HG02840 (cell line): ENCODE data around the gene PEX14.

Experiments used
- ATAC-seq: cut with Tn5 transposase; IDR thresholded peaks from one replicate; pipeline ENCODE4 v1.9.1; 2021; ENCODE audit warnings: mild to moderate bottlenecking, moderate library complexity, moderate number of reproducible peaks; ENCODE audit not compliant: unreplicated experiment, low FRiP score

PEX14 gene

DNA sequence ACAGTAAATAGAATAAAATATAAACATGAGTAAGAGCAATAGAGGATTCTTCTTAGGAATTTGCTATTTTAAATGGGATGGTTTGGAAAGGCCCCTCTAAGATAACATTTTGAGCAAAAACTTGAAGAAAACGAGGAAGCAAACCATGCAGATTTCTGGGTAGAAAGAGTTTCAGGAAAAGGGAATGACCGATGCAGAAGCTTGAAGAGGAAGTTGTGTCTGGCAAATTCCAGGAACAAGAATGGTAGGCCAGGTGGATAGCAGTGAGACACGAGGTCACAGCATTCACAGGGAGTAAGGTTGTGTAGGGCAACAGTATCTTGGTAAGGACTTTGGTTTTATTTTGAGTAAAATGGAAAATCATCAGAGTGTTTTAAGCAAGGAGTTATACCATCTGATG is 108.9 kb downstream of the PEX14 start:
- no peak for ATAC-seq

DNA sequence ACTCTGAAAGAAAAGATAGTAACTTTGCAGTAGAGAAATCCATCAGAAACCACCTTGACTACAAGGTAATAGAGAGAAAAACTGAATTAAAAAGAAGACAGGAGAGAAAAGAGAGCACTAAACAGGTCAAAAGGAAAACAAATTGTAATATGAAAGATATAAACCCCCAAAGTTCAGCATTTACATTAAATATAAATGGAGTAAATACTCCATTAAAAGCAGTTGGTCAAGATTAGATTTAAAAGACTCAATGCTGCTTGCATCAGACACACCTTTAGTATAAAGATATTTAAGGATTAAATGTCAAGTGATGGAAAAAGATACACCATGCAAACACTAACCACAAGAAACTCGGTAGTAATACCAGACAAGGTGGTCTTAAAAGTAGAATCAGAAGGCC is 110.5 kb downstream of the PEX14 start:
- ATAC-seq = no peak

DNA sequence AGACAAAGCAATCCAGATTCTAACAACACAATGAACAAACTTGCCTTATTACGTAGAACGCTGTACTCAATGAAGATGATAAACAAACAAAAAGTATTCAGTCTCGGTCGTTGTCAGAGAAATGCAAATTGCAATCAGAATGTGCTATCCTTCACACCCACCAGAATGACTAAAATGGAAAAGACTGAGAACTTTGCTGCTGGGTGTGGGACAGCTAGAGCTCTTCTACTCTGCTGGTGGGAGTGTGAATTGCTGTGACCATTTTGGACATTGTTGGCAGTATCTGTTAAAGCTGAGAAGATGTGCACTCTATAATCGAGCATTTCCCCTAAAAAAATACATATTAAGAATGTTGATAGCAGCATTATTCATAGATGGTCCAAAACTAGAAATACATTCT is 111.4 kb downstream of the PEX14 start:
- no peak for ATAC-seq

DNA sequence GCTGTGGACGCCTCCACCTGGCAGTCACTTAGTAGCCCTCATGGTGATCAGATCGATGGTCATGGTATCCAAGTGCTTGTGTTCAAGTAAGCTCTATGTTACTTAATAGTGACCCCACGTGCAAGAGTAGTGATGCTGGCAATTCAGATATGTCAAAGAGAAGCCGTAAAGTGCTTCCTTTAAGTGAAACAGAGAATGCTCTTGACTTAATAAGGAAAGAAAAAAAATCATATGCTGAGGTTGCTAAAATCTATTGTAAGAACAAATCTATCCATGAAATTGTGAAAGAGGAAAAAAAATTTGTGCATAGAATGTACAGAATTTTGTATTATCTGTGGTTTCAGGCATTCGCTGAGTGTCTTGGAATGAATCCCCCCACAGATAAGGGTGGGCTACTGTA is 113.9 kb downstream of the PEX14 start:
- no peak for ATAC-seq

DNA sequence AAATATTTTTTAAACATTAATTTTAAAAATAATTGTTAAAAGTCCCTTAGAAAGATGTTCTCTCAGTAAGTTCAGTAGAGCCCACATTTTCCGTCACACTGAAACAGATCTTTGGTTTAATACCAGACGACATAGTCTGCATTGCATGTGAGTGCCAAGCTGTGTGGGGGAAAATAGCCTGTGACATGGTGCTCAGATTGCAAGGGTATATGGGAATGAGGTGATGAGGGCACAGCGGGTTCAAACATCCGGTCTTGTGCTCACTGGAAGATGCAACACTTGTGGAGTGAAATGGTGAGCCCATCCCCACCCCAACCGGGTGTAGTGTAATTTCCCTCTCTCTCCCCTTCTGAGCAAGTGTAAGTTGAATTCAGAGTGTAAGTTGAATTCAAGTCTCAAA is 114.3 kb downstream of the PEX14 start:
- ATAC-seq = no peak

DNA sequence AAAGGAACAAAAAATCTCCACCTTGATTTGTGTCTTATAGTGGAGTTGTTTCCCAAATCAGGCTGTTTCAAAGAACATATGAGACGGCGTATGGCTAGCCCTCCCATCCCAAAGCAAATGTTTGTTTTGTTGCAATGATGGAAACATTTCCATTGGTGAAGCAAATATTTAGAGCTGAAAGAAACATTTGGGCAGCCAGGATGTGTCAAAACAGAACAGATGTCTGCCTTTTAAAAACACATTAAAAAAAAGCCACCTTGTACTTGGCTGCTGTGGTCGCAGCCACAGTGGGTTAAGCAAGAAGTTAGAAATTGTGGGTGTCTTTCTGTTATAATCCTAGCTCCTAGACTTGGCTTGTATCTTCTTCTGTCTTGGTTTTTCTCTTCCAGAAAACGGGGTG is 116.3 kb downstream of the PEX14 start:
- no peak for ATAC-seq

DNA sequence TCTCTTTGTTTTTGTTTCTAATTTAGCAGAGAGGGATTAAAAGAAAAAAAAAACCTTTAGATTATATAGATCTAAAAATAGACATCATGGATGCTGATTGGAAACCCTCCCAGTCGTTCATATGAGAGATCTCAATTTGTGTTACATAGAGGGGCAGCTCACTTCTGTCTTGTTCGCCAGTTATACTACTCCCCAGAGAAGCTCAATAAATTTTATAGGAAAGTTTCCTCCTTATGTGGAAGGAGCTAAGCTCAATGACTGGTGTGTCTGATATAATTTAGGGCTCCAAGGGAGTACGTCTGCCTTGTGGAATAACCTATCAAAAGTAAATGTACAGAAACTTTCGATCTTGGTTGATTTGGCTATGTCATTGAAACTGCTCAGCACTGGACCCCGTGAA is 117.6 kb downstream of the PEX14 start:
- ATAC-seq = no peak

DNA sequence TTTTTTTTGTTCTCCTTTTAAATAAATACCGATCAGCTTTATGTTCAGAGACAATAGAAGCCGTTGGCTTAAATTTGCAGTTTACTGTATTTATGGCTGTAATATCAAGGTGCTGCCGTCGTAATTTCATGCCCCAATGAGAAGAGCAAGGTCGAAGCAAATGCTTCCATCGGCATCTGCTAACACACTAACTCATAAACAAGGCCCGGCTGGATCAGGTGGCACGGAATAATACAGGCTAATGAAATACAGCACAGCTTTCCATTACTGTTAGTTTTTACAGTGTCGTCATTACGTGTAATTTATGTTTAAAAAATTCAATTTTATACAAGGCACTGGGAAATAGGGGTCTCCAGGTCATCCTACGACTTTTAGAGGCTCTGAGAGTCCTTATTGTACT is 119.0 kb downstream of the PEX14 start:
- ATAC-seq = no peak

DNA sequence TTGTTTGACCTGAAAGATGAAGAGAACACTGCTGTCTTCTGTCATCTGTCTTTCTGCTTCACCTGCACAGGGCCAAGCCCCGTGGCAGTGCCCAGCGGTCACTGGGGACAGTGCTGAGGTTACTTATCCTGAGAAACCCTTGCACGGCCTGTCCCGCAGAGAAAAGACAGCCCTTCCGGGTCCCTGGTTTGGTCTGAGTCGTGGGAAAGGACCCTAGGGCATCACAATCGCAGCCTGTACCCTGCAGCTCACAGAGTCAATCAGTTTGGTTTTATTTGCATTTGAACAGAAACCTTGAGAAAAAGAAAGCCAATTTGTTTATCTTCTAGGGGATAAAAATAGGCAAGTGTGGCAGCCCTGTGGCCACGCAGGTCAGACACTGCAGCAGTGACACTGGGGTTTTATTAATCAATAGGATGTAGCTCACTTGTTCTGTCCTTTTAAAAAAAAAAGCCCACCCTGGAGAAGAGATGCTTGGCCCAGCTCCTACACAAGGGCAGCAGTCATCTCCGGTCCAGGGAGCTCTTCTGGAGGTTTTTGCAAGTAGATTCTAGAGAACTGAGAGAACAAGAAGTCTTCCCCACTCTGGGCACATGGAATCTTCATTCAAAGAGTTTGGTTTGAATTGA is 120.0 kb downstream of the PEX14 start:
- ATAC-seq = no peak

DNA sequence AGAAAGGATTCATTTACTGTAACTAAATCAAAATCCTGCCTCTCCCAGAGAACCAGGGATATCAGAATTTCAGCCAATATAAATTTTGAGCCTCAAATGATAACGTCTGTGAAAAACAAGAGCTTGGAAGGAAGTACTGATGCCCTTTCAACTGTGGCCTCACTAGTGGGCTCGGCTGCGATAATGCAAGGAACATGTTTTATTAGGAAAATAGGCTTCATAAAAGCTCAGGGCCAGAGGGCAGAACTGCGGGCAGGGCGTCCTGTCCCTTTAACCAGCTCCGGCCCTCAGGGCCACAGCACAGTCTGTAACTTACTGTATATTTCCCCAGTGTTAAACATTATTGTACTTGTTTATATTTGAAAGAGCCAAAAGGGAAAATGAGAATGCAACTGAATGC is 122.0 kb downstream of the PEX14 start:
- ATAC-seq = no peak

DNA sequence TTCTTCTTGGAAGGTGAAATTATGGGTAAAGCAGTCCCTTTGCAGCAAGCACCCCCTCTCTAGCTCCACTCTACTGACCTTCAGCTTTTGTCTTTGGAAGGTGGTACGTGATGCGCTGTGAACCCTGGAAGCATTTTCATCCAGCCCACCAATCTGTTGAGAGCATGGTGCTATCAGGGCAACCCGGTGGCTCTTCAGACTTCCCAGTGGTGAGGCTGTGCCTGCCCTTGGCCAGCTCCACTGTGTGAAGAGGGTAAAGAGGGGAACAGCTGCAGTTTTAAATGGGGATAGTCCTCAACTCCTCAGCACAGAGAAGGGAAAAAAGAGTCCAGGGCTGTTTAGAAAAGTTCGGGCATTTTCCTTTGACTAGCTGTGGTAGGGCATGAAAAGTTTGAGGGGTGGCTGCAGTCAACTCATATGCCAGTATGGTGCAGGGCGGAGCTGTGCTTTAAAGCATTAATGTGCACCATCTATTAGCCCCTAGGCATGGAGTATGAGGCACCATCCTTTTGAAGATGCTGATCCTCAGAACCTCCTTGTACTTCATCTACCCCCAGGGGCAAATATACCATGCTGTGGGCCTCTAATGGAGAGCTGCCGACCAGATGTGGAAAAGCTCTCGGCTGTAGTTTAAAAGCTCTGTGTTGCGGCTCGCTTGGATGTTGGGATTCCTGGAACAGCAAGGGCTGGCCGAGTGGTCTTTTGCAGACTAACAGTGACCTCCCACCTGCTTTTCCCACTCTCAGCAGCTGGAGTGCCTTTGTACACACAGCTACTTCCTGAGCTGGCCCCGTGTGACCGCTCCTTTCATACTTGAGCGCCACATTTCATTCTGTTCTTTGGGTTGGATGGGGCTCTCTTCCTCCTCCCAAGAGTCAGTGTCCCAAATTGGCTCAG is 123.0 kb downstream of the PEX14 start:
- ATAC-seq = no peak

DNA sequence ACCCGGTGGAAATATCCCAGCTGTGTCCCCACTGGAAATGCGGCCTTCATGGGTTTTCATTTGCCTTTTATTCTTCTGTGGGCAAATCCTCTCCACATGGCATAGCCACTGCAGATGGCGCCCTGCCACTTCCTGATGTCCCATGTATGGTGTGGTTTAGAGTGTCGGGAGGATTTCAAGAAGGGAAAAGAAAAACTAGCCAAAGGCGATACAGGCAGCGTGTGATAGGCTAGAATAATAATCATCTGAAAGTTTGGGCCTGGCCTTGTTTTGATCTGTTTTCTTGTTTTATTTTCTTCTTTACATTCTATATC is 123.6 kb downstream of the PEX14 start:
- ATAC-seq = no peak

DNA sequence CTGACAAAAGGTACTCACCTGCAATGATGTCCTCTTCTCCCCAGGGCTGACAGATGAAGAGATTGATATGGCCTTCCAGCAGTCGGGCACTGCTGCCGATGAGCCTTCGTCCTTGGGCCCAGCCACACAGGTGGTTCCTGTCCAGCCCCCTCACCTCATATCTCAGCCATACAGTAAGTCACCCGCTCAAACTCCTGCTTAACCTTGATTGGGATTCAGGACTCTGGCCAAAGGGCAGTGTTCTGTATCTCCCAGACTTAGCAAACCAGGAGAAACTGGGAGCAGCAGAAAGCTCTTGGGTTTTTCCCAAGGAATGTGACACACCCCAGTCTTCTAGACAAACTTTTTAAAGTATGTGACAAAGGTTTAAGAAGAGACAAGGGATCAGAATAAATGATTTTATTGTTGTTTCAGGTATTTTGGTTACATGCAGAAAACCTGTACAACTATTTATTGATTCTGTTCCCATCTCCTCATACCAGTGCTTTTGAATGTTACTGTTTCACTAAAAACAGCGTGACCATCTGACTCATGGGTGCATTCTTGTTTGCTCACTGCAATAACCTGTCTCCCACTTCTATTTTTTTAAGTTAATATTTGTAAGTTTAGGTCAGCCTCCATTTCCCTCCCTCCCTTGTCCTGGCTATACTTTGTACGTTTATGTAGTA is 124.6 kb downstream of the PEX14 start:
- no peak for ATAC-seq

DNA sequence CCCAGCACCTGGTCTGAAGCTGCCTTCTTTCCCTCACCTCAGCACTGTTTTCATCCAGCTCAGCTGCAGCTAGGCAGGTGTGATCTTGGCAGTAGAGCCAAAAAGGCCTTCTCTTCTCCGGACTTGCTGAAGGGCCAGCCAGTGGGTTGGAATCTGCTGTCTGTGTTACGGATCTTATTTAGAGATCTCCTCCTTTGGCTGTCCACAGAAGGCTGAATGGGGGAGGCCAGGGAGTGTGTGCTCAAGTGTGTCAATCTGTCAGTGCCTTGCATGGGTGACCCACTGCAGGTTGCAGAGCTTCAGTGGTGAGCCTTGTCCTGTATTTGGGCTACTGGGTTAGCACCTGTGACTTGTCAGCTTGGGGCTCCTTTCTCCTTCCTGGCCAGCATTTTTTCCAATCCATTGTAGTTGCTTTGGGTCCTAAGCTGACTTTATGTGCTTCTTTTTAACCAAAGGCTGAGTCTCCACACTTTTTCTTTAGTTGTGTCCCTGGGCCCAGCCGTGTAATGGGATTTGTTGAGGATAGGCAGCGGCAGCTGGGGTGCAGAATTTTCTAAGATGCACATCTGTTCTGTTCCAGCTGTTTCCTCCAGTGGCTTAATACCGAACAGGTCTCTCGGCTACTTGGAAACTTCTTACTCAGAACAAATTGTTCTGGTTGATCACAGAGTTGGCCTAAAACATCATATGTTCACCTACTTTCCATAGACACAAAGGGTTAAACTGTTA is 126.8 kb downstream of the PEX14 start:
- no peak for ATAC-seq

DNA sequence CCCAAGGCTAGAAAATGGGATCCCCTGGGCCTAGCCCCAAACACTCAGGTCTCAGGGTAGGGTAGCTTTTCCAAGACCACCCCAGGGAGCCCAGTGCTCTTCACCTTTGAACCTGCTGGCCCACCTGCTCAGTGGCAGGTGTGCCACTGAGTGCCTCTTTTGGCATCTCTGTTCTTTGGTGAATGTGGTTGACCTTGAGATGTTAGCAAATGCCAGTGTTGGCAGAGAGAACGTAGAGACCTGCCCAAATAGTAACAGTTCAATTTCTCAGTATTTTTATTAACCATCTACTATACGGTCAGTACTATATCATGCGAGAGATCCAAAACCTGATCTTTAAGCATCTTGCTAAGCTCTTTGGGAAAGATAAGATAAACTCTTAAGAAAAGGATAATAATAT is 128.2 kb downstream of the PEX14 start:
- no peak for ATAC-seq

DNA sequence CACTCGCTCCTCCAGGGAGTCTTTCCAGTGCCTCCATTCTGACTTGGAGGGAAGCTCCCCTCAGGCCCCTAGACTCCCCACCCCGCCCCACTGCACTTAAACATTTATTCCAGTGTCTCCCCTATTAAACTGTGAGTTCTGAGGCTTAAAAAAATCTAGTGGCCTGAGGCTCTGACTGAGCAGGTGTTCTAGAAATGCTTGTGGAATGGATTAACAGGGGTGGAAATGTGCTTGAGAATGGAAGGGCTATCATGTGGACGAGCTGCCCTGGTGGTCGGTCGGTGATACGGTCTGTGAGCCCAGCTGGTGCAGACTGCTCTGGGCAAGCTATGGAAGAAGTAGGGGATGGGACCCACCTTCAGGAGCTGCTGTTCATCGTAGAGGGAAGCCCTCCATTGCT is 130.2 kb downstream of the PEX14 start:
- ATAC-seq = no peak

DNA sequence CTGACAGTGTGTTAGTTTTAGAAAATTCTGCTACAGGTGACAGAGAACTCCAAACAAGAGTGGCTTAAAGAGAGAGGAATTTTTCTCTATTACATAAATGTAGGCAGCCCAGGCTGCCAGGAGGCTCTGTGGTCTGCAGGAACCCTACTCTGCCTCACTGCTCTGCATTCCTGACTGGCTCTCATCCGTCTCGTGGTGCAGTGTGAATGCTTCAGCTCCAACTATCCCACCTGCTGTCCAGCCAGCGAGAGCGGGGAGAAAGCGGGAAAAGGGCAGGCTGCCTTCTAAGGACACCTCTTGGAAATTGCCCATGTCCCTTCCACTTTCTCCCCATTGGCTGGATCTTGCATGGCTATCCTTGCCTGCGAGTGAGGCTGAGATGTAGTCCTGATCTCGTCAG is 131.3 kb downstream of the PEX14 start:
- no peak for ATAC-seq

DNA sequence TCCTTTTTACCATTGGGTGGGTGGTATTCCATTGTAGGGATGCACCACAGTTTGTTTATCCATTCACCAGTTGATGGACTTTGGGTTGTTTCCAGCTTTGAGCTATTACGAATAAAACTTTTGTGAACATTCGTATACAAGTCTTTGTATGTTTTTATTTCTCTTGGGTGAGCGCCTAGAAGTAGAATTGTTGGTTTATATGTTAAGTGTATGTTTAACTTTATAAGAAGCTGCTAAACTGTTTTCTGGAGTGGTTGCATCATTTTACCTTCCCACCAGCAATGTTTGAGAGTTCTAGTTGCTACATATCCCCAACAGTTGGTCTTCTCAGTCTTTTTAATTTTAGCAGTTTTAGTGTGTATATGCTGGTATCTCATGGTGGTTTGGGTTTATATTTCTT is 132.5 kb downstream of the PEX14 start:
- ATAC-seq = no peak

DNA sequence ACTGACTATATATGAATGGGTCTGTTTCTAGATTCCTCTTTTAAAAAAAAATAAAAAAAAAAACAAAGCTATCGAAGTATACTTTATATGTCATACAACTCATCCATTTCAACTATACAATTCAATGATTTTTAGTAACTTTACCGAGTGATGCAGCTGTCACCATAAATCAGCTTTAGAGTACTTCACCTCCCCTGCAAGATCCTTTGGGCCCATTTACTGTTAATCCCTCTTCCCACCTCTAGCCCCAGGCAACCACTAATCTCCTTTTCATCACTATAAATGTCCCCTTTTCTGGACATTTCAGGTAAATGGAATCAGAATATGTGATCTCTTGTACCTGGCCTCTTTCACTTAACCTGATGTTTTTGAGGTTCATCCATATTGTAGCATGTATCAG is 133.9 kb downstream of the PEX14 start:
- ATAC-seq = no peak

DNA sequence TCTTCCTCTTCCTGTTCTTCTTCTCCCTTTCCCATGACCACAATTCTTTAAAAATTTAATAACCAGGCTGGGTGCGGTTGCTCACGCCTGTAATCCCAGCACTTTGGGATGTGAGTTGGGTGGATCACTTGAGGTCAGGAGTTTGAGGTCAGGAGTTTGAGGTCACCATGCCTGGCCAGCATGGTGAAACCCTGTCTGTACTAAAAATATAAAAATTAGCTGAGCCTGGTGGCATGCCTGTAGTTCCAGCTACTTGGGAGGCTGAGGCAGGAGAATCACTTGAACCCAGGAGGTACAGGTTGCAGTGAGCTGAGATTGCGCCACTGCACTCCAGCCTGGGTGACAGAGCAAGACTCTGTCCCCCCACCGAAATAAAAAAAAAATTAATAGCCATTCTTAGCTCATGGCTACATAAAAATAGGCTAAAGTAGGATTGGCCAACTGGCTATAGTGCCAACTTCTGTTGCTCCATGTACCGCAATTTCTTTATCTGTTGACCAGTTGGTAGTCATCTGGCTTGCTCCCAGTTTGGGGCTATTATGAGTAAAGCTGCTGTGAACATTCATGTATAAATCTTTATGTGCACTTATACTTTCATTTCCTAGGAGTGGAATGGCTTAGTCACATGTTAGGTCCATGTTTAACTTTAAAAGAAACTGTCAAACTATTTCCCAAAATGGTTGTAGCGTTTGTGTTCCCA is 136.3 kb downstream of the PEX14 start:
- ATAC-seq = no peak
